MG63 (cell line): ENCODE data around the gene TBC1D3G. TPM values are rescaled to one million over a fixed set of nuclear protein-coding genes. Genes with fewer than 3 reads are reported as not detected.
"Not testable (repeated sequence)": the region's sequence is repeated elsewhere in the genome, so short reads cannot be mapped to it uniquely, and the experiment has no call there.

Experiments
- DNase-seq: peaks from one replicate; pipeline ENCODE4 v3.0.0-alpha.2; 2020
- H3K27me3 ChIP-seq: fragments of 250-450 bp; sonication (Bioruptor Pico); 2 replicates; pipeline ENCODE4 v1.5.1; 2020; ENCODE audit warnings: mild to moderate bottlenecking, moderate library complexity
- H3K36me3 ChIP-seq: fragments of 250-450 bp; sonication (Bioruptor Pico); 2 replicates; pipeline ENCODE4 v1.5.1; 2020; ENCODE audit warnings: mild to moderate bottlenecking, moderate library complexity
- H3K4me3 ChIP-seq: fragments of 250-450 bp; sonication (Bioruptor Pico); 2 replicates; pipeline ENCODE4 v1.5.1; 2020; ENCODE audit warnings: mild to moderate bottlenecking, moderate library complexity
- H3K9me3 ChIP-seq: fragments of 250-450 bp; sonication (Bioruptor Pico); 2 replicates; pipeline ENCODE4 v1.5.1; 2020; ENCODE audit warnings: mild to moderate bottlenecking, moderate library complexity
- total RNA-seq: library from RNA; depleted of rRNA; stranded (reverse); fragments of >200 nt; shearing (Covaris generic); gene quantifications from 2 replicates; pipeline ENCODE4 v1.2.3, GENCODE V29; 2014; ENCODE audit warnings: low replicate concordance; rRNA removed

The TBC1D3G gene
- not detected in 2 replicates for total RNA-seq

GRCh38 chr17:36323584-36323983 lies at the start of gene TBC1D3G:
TSS of gene TBC1D3G (plus strand) at chr17:36323884. CDS start at chr17:36325412, 1,528 bp downstream.
- not testable (repeated sequence) for DNase-seq

GRCh38 chr17:36283256-36283655 lies 40.4 kb upstream of the TBC1D3G start:
- not testable (repeated sequence) for H3K4me3 ChIP-seq, H3K9me3 ChIP-seq, DNase-seq, H3K27me3 ChIP-seq, H3K36me3 ChIP-seq

More at GRCh38 chr17:36323584-36323983, at the start of gene TBC1D3G:
- not testable (repeated sequence) for H3K4me3 ChIP-seq, H3K27me3 ChIP-seq, H3K9me3 ChIP-seq, H3K36me3 ChIP-seq

- H3K9me3 ChIP-seq, H3K27me3 ChIP-seq, H3K4me3 ChIP-seq, DNase-seq, H3K36me3 ChIP-seq: not testable (repeated sequence)
Observed at GRCh38 chr17:36284219-36284618, 39.5 kb upstream of the TBC1D3G start.

- DNase-seq, H3K27me3 ChIP-seq, H3K9me3 ChIP-seq, H3K4me3 ChIP-seq, H3K36me3 ChIP-seq: not testable (repeated sequence)
Observed at GRCh38 chr17:36289965-36290612, 33.6 kb upstream of the TBC1D3G start.

- not testable (repeated sequence) for H3K27me3 ChIP-seq, H3K4me3 ChIP-seq, H3K36me3 ChIP-seq, DNase-seq, H3K9me3 ChIP-seq
Observed at GRCh38 chr17:36295161-36295560, 28.5 kb upstream of the TBC1D3G start.

GRCh38 chr17:36315736-36316135 lies 7.9 kb upstream of the TBC1D3G start:
- not testable (repeated sequence) for H3K4me3 ChIP-seq, H3K27me3 ChIP-seq, DNase-seq, H3K9me3 ChIP-seq, H3K36me3 ChIP-seq

- not testable (repeated sequence) for H3K4me3 ChIP-seq, DNase-seq, H3K36me3 ChIP-seq, H3K9me3 ChIP-seq, H3K27me3 ChIP-seq
Observed at GRCh38 chr17:36362496-36362895, 38.8 kb downstream of the TBC1D3G start.

GRCh38 chr17:36375938-36376337 lies 52.3 kb downstream of the TBC1D3G start:
- H3K27me3 ChIP-seq, H3K4me3 ChIP-seq, DNase-seq, H3K36me3 ChIP-seq, H3K9me3 ChIP-seq: not testable (repeated sequence)

Other genes starting within 250 kb of the TBC1D3G start
- not detected in 2 replicates for gene CCL3, start 233.7 kb upstream of the TBC1D3G start, total RNA-seq
- gene CCL4, start 220.1 kb upstream of the TBC1D3G start, total RNA-seq: not detected in 2 replicates
- gene TBC1D3B, start 147.2 kb upstream of the TBC1D3G start, total RNA-seq: not detected in 2 replicates
- not detected in 2 replicates for gene CCL3L1, start 127.1 kb upstream of the TBC1D3G start, total RNA-seq
- not detected in 2 replicates for gene CCL4L2, start 112.8 kb upstream of the TBC1D3G start, total RNA-seq
- not detected in 2 replicates for gene TBC1D3I, start 59.3 kb upstream of the TBC1D3G start, total RNA-seq
- gene TBC1D3H, start 64.6 kb downstream of the TBC1D3G start, total RNA-seq: not detected in 2 replicates
- 44.9 and 60.6 TPM in 2 replicates for gene ZNHIT3, start 162.8 kb downstream of the TBC1D3G start, total RNA-seq
- gene MYO19, start 211.0 kb downstream of the TBC1D3G start, total RNA-seq: 73.9 and 76.5 TPM in 2 replicates
- 6.6 and 7.7 TPM in 2 replicates for gene PIGW, start 211.1 kb downstream of the TBC1D3G start, total RNA-seq
- gene GGNBP2, start 221.0 kb downstream of the TBC1D3G start, total RNA-seq: 64.2 and 77.3 TPM in 2 replicates